Hematopoietic multipotent progenitor cell treated with erythropoietin and hydrocortisone succinate and interleukin-3 and kit ligand, for 4 days (in vitro differentiated cells): ENCODE measurements around the gene OIT3.

ENCODE experiments used
- DNase-seq: peaks from one replicate; pipeline ENCODE4 v3.0.0-alpha.2; 2015

Gene OIT3

DNA sequence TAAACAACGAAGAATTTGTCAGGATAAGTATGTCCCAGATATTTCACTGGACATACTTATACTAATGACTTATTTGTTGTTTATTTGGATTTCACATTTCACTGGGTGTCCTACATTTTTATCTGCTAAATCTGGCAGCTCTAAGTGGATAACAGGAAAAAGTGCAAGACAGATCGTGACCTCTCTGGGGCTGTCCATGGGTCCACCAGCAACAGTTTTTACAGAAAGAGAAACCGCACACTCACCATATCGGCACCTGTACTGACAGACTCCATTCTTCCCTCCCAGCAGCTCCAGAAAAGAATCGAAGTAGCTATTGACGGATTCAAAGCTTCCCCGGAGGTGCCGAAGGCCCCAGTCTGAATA, 60.7 kb downstream of the OIT3 start:
- DNase-seq = no peak

DNA sequence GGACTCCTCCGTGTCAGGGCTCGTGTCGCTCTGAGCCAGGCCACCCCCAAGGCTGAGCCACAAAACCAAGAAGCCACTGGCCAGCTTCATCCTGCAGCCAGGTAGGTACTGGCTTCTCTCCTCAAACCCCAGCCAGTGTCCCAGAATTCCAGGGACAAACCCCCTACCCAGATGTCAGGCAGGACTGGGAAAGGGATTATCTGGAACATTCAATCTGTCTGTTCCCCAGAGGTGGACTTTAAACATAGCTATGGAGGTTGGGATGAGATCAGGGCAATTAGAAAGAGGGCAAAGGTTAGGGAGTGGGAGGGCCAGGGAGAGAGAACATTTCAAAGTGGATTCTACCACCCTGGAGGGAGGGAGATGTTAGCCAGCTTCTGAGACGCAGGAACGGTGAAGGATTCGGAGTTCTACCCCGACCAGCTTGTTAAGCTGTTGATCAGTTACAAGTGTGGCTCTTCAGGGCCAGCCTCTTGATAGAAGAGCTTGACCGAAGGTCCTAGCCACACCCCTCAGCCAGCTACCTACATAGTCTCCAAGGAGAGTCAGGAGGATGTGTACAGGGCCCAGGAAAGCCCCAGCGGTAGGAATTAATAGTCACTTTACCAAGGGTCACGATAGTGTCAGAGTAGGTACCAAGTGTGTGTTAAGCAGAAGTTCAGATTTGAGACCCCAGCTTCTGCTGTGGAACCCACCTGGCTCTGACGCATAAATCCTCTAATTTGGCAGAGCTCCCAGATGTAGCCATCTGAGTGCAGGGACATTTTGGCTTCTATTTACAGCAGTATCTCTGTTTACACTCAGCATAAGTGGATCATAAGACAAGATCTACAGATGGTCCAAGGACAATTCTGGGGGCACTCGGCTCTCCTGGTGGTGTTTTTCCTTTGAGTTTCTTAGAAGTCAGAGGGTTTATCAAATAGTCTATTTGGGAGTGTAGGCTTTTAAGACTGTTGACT, 61.3 kb downstream of the OIT3 start, which contains the start of gene PLA2G12B:
Gene PLA2G12B, minus strand, starts transcription at position 211 of the 959 bp plus-strand sequence. Its CDS starts 121 bp downstream, at position 90.
- DNase-seq = no peak

DNA sequence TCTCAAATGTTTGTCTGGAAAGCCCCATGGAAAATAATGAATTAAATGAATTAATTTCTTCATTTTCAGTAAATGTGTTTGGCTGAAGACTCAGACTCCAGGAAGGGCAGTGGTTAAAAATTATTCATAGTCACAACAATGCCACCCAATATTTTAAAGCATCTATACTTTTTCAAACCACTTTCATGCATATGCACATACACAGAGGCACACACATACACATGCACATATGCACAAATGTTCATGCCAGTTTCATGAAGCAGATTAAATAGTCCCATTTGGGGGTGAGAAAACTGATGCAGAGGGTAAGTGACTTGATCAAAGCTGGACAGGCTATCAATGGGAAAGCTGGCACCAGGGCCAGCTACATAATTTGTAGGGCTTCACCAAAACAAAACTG, 62.5 kb downstream of the OIT3 start:
- DNase-seq = no peak

DNA sequence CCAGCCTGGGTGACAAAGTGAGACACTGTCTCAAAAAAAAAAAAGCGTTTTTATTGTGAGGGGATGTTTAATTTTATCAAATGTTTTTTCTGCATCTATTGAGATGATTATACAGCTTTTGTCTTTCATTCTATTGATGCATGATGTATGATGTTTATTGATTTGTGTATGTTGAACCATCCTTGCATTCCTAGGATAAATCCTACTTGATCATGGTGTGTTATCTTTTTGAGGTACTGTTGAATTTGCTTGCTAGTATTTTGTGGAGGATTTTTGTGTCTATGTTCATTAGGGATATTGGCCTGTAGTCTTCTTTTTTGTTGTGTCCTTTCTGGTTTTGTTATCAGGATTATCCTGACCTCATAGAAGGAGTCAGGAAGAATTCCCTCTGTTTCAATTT, 83.3 kb downstream of the OIT3 start:
- DNase-seq = no peak

DNA sequence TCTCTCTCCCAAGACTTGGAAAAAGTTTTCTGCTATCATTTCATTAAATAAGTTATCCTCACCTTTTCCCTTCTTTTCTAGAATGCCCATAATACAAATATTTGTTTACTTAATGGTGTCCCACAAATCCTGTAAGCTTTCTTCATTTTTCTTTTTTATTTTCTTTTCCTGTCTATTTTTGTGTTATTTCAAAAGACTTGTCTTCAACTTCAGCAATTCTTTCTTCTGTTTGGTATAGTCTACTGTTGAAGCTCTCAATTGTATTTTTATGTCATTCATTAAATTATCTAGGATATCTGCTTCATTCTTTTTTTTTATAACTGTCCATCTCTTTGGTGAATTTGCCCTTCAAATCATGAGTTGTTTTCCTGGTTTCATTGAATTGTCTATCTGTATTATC, 86.2 kb downstream of the OIT3 start:
- DNase-seq = no peak

DNA sequence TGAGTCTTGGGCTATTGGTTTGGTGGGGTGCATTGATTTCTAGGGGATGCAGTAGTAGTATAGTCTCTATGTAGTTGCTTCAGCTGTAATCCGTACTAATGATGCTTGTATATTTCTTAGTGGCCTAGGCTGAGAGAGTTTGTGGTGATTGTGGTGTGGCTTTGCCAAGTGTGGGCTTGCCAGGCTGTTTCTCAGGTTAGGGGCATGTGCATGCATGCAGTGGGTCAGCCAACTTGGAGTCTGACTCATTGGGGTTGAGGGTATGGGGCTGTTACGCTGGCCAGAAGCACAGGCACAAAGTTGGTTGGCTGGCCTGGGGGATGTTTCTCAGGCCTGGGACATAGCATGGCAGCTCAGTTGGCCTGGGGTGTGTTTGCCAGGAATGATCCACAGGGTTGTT, 86.8 kb downstream of the OIT3 start:
- no peak for DNase-seq

DNA sequence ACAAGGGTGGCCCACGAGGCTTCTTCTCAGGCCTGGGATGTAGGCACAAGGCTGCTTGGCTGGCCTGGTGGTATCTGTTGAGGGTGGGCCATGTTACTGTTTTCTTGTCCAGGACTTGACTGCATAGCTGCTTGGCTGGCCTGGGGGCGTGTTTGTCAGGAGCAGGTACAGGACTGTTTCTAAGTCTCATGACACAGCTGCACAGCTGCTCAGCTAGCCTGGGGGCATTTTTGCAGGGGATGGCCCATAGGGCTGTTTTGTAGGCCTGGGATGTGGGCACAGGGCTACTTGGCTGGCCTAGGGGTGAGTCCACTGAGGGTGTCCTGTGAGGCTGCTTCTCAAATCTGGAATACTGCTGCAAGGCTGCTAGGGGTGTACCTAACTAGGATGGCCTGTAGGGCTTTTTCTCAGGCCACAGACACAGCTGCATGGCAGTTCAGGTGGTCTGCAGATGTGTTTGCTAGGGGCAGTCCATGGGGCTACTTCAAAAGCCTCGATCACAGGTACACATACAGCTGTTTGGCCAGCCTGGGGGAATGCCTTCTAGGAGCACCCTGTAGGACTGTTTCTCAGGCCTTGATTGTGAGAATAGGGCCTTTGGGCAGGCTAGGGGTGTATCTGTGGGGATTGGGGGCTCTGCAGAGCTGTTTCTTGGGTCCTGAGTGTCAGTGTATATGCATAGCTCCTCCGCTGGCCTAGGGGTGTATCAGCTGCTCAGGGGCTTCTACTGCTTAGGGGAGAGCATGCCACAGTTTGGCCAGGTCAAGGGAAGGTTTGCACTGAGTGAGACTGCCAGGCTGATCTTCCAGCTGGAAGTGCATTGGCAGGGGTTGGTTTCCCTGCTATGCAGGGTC, 87.7 kb downstream of the OIT3 start:
- DNase-seq = no peak

DNA sequence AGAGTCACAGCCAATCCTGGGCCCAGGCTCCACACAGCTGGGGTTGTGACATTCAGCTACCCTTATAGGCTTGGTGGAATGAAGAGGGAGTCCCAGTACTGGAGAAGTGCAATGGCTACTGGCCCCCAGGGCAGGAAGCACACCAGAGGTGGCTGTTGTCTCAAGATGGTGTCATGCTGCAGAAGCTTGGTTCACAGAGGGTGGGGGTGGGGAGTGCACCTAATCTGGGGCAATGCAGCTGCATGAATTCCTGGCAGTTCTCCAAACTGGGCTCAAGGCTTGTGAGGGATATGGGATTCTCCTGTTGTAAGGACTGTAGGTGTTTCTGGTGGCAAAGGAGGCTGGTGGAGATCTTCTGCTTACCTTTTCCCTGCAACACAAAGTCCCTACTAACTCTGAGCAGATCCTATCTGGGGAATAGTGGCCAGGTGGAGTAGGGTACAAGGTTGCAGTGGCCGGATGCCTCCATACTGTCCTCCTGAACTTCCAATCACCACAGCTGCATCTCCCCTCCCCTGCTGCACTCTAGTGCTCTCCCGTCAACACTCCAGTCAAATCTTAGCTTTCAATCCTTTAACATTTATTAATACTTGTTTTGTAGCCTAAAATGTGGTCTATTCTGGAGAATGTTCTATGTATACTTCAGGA, 88.5 kb downstream of the OIT3 start:
- DNase-seq = peak; percentile 45
